ENCODE results near the gene ALDH18A1.

DNA sequence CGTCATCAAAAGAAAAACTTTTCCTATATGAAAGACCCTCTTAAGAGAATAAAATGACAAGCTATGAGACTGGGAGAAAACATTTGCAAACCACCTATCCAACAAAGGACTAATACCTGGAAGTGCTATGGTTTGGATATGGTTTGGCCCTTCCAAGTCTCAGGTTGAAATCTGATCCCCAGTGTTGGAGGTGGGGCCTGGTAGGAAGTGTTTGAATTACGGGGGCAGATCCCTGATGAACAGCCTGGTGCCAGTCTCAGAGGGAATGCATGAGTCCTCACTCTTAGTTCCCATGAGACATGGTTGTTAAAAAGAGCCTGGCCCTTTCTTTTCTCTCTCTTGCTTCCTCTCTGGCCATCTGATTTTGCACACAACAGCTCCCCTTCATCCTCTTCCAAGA lies 6.3 kb downstream of the ALDH18A1 start:
- TF ChIP-seq, protein P1, sequence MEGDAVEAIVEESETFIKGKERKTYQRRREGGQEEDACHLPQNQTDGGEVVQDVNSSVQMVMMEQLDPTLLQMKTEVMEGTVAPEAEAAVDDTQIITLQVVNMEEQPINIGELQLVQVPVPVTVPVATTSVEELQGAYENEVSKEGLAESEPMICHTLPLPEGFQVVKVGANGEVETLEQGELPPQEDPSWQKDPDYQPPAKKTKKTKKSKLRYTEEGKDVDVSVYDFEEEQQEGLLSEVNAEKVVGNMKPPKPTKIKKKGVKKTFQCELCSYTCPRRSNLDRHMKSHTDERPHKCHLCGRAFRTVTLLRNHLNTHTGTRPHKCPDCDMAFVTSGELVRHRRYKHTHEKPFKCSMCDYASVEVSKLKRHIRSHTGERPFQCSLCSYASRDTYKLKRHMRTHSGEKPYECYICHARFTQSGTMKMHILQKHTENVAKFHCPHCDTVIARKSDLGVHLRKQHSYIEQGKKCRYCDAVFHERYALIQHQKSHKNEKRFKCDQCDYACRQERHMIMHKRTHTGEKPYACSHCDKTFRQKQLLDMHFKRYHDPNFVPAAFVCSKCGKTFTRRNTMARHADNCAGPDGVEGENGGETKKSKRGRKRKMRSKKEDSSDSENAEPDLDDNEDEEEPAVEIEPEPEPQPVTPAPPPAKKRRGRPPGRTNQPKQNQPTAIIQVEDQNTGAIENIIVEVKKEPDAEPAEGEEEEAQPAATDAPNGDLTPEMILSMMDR (IDR thresholded peaks at IDR 0.05): no peak
- no peak for TF ChIP-seq EP300 (IDR thresholded peaks at IDR 0.05)

All from ovary (tissue), 3 donors.